Rectal smooth muscle tissue (tissue), 1 donor: ENCODE results near the gene NTNG1.

ENCODE experiments used
- H3K27ac ChIP-seq: one replicate; pipeline ENCODE4 v1.7.0; 2013; ENCODE audit warnings: low read depth, low read length, inconsistent platforms
- H3K27me3 ChIP-seq: one replicate; pipeline ENCODE4 v1.7.0; 2013; ENCODE audit warnings: low read length; ENCODE audit not compliant: control insufficient read depth, insufficient read depth
- H3K36me3 ChIP-seq: one replicate; pipeline ENCODE4 v1.7.0; 2013; ENCODE audit warnings: low read length; ENCODE audit not compliant: control insufficient read depth, insufficient read depth
- H3K4me1 ChIP-seq: one replicate; pipeline ENCODE4 v1.7.0; 2013; ENCODE audit warnings: low read length; ENCODE audit not compliant: control insufficient read depth, insufficient read depth
- H3K4me3 ChIP-seq: one replicate; pipeline ENCODE4 v1.7.0; 2013; ENCODE audit warnings: low read length
- H3K9ac ChIP-seq: one replicate; pipeline ENCODE4 v1.7.0; 2013; ENCODE audit warnings: low read length

NTNG1 gene

DNA sequence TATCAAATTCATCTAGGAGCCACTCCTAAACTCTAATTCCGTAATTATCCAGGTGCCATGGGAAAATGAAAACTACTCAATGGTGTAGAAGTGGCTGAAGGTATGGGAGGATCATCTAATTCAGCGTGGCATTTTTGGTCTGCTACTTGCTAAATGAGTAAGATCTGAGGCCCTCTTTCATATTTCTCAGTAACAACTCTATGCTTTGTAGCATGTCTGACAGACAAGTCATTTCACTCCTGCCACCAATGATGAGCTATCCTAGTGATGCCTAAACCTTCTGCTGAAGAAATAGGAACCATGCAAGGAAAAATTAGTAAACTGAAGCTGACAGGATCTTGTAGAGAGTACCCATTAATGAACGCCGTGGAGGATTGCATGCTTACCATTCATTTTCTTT lies 145.3 kb downstream of the NTNG1 start:
- no peak overlapping the region for H3K27ac ChIP-seq
- H3K36me3 ChIP-seq: no peaks in the 10 kb centered on the region
- H3K4me1 ChIP-seq: no peaks in the 10 kb centered on the region
- H3K27me3 ChIP-seq: no peaks in the 10 kb centered on the region
- H3K9ac ChIP-seq: no peak overlapping the region
- no peak overlapping the region for H3K4me3 ChIP-seq

DNA sequence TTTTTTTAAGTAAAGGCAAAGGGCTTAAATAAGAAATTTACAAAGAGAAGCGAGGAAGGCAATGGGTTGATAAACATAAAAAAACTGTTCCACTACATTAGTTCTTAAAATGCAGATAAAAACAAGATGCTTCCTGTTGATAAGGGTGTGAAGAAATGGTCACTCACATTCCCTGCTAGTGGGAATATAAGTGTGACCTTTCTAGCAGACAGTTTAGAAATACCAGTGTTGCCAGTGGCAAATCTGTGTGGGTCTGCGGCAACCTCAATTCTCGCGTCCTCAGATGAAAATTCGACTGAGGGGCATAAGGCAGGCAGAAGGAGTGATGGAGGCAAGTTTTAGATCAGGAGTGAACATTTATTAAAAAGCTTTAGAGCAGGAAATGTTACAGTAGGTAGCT lies 151.1 kb downstream of the NTNG1 start:
- no peak overlapping the region for H3K4me3 ChIP-seq
- no peaks in the 10 kb centered on the region for H3K27me3 ChIP-seq
- no peaks in the 10 kb centered on the region for H3K4me1 ChIP-seq
- H3K36me3 ChIP-seq: no peaks in the 10 kb centered on the region
- no peak overlapping the region for H3K27ac ChIP-seq
- H3K9ac ChIP-seq: no peak overlapping the region

DNA sequence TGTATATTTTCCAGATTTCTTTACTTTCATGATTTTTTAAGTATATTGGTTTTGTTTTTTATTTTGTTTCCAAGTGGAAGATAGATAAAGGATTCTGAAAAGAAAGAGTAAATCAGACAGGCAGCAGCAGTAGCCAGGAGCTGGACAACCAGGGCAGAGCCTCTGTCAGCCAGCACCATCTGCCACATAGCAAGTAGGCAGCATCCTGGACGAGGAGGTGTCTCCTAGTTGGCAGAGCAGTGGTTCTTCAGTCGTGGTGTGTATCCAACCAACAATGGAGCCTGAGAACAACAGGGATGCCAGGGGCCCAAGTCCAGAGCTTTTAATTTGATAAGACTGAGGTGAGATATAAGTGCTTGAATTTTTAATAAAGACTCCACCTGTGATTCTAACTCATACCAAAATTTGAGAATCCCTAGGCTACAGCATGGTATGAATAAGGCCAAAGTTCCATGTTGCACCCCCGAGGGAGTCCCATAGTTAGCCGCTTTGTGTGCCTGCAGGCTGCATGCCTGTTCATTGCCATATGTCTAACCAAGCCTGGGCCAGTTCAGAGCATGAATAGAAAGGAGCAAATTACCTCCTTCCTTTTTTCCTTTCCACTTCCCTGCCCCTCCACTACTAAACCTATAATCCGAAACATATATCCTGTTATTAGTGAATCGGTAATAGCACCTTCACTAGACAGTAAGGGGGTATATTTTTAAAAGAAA lies 153.2 kb downstream of the NTNG1 start:
- Histone ChIP-seq H3K36me3 (no peaks in the 10 kb centered on the region), H3K9ac (no peak overlapping the region), H3K27ac (no peak overlapping the region)

DNA sequence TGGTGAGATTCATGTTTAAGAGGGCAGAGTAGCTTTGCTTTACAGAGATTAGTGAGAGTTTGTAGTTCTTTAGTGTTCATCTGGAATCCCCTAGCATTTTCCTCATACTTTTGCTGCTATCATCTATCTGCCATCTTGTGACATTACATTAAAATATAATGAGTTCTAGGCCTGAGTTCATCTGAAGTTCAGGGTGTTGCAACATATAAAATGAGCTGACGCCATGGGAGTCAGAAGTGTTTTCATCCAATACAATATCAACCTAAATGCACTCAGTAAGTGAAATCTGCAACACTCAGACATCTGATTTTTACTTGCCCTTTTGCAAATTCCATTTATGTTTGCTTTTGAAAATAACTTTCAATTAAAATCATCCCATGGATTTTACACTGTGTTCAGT lies 153.8 kb downstream of the NTNG1 start:
- no peaks in the 10 kb centered on the region for H3K4me1 ChIP-seq

More for the DNA sequence above, 153.2 kb downstream of the NTNG1 start:
- H3K4me3 ChIP-seq: no peak overlapping the region
- no peaks in the 10 kb centered on the region for H3K27me3 ChIP-seq
- H3K4me1 ChIP-seq: no peaks in the 10 kb centered on the region

DNA sequence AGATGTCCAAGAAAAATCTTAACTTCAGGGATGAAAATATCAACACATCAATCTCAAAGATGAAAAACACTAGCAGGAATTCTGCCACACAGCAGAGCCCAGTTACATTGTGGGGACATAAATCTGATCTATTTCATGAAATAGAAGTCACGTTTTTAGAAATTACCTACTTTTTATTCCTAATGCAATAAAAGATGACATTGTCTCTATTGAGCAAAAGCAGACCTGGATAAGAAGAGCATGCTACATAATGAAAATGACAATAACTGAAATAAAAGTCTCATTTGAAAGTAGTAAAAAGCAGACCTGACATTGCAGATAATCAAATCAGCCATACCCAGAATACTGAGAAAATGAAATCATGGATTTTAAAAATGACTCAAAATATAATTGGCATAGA lies 156.8 kb downstream of the NTNG1 start:
- no peaks in the 10 kb centered on the region for H3K27me3 ChIP-seq
- no peaks in the 10 kb centered on the region for H3K4me1 ChIP-seq
- no peak overlapping the region for H3K27ac ChIP-seq
- no peak overlapping the region for H3K9ac ChIP-seq
- no peak overlapping the region for H3K4me3 ChIP-seq
- no peaks in the 10 kb centered on the region for H3K36me3 ChIP-seq

More for the DNA sequence above, 153.8 kb downstream of the NTNG1 start:
- Histone ChIP-seq H3K27ac (no peak overlapping the region), H3K9ac (no peak overlapping the region), H3K27me3 (no peaks in the 10 kb centered on the region), H3K36me3 (no peaks in the 10 kb centered on the region), H3K4me3 (no peak overlapping the region)

DNA sequence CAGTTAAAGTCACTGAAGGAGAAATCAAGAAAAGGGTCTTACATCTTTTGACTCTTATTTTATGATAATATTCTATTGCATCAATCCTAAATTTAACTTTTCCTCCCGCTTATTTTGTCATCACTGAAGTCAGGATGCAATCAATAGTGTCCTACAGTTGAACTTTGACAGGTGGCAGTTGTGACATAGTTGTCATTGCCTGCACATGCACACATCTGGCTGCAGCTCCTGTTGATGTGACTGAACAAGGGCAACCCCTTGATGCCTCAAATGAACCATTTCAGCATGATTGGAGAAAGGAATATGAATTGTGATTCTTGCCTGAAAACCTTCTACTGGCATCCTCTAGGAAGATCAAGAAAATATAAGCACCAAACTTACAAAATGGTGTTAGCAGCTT lies 157.7 kb downstream of the NTNG1 start:
- Histone ChIP-seq H3K4me3 (no peak overlapping the region), H3K36me3 (no peaks in the 10 kb centered on the region), H3K9ac (no peak overlapping the region), H3K27ac (no peak overlapping the region), H3K4me1 (no peaks in the 10 kb centered on the region), H3K27me3 (no peaks in the 10 kb centered on the region)

DNA sequence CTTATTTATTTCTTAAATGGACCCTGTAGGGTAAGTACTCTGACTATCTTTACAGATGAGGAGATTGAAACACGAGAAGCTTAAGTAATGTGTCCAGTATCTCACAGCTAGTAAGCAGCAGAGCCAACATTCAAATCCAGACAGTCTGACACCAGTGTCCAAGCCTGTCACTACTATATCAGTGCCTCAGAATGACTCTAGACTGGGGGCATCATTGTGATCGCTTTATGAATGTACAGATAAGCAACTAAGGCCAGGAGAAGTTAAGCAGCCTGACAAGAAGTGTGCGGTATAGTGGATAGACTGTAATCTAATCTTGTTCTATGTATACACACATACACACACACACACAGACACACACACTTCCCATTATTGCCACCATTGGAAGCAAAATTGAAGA lies 158.7 kb downstream of the NTNG1 start:
- Histone ChIP-seq H3K27me3 (no peaks in the 10 kb centered on the region), H3K4me1 (no peaks in the 10 kb centered on the region), H3K4me3 (no peak overlapping the region), H3K36me3 (no peaks in the 10 kb centered on the region), H3K9ac (no peak overlapping the region), H3K27ac (no peak overlapping the region)

DNA sequence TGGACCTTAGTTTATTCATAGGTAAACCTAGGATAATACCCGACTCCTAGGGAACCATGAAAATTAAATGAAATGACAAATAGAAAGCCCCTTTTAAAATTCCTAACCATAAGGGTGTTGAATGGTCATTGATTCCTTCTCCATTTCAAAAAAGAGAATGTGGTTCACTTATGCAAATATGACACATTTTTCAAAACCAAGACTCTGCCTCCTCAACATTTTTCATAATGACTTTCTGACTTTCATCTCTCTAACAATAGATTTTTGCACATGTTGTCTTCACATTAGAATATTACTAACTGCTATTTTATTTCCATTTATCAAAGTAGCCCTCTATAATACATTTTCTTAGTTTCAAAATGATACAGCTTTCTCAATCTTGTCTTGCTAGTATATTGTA lies 169.1 kb downstream of the NTNG1 start:
- Histone ChIP-seq H3K27ac (no peak overlapping the region), H3K9ac (no peak overlapping the region), H3K27me3 (no peaks in the 10 kb centered on the region), H3K4me3 (no peak overlapping the region), H3K4me1 (no peaks in the 10 kb centered on the region), H3K36me3 (no peaks in the 10 kb centered on the region)

DNA sequence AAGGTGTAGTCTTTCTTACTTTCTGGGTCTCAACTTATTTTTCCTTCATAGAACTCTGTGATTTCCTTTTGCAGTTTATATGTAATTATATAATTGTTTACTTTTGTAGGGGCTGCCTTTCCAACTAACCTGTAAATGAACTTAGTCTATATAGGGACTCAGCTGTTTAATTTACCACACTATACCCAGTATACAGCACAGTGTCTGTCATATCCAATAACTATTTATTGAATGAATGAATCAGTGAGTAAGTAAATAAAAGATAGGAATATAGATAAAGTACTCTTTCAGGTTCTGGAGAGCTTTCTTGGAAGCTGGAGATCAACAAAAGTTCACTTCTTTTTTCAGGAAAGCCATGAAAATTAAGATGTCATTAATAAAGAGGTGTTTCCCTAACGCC lies 174.8 kb downstream of the NTNG1 start:
- H3K27me3 ChIP-seq: no peaks in the 10 kb centered on the region
- H3K9ac ChIP-seq: no peak overlapping the region
- H3K36me3 ChIP-seq: no peaks in the 10 kb centered on the region
- H3K27ac ChIP-seq: no peak overlapping the region
- H3K4me3 ChIP-seq: no peak overlapping the region
- H3K4me1 ChIP-seq: no peaks in the 10 kb centered on the region

DNA sequence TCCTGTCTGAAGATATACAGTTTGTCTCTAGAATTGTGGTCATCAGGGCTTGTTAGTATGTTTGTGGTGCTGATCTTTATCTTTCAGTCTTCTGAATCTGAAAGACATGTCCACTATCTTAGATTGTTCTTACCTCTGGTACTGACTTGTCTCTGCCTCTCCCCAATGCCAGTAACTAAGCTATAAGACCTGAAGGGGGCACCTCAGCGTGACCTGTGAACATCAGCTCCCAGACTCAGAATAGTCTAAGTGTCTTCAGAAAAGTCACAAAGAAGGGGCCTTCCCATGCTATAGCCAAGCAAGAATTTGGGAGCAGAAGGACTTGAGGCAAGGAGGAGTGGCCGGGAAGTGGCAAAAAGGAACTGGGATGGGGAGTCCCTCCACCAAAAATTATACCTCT lies 178.1 kb downstream of the NTNG1 start:
- Histone ChIP-seq H3K4me3 (no peak overlapping the region), H3K36me3 (no peaks in the 10 kb centered on the region), H3K4me1 (peaks cover 3% of the 10 kb centered on the region), H3K9ac (no peak overlapping the region), H3K27ac (no peak overlapping the region), H3K27me3 (no peaks in the 10 kb centered on the region)

DNA sequence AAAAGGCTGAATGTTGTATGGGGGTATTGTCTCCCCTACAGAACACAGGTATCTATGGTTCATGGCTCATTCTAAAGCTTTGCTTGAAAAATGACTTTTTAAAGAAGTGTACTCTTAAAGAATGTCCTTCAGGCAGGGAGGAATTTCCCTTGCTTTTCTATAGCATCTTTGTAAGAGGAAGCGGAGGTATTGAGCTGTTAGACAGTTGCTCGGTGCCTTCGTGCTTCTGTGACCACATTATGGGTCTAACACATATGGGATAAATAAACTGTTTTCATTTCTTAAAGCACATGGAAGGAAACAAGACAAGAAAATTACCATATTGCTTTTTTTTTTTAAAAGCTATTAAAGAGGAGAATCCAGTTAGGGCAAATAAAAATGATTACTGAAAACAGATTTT lies 182.9 kb downstream of the NTNG1 start:
- no peaks in the 10 kb centered on the region for H3K27me3 ChIP-seq
- no peak overlapping the region for H3K27ac ChIP-seq
- H3K9ac ChIP-seq: no peak overlapping the region

DNA sequence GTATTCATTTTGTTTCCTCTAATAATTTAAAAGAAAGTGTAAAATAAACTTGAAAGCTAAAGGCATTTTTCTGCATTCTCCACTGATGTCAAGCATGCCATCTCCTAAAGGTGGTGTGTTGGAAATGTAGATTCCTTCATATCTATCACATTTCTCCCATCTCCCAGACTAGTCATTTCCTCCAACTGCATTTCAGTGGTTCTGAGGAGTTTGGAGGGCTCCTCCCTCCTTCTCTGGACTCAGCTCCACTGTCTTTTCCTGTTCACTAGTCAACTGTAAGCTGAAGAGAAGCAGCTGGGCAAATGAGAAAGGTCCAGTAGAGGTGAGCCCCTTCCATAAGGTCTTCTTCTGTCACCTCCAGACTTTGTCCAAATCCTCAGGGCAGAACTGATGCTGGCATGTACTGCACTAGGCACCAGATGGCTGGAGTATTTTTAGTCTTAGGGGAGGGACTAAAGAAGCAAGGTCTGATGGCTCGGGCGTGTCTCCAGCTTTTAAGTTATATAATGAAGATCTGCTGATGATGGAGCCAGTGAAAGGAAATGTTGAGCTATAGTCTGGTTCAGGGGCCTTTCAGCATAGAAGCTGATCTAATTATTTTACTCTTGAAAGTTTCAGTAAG lies 186.1 kb downstream of the NTNG1 start:
- no peak overlapping the region for H3K4me3 ChIP-seq
- no peak overlapping the region for H3K27ac ChIP-seq
- peaks cover 3% of the 10 kb centered on the region for H3K4me1 ChIP-seq
- no peaks in the 10 kb centered on the region for H3K27me3 ChIP-seq
- no peaks in the 10 kb centered on the region for H3K36me3 ChIP-seq
- H3K9ac ChIP-seq: no peak overlapping the region

More for the DNA sequence above, 182.9 kb downstream of the NTNG1 start:
- no peaks in the 10 kb centered on the region for H3K36me3 ChIP-seq
- peaks cover 3% of the 10 kb centered on the region for H3K4me1 ChIP-seq
- no peak overlapping the region for H3K4me3 ChIP-seq

DNA sequence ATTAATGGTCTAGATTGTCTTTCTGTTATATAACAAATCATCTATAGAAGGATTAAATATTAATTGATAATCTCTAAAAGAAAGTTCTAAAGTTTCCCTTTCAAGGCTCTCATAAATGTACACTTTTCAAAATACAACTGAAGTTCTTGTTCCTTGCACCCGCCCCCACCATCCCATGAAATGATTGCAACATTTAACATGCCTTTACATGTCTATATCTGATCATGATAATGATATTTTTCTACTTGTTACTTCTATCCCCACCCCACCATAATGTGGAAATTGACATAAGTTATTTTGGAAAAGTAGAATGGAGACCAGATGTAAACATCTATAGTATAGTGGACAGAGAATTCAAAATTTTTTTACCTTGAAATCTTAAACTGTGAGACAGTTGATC lies 186.6 kb downstream of the NTNG1 start:
- peaks cover 3% of the 10 kb centered on the region for H3K4me1 ChIP-seq
- no peaks in the 10 kb centered on the region for H3K27me3 ChIP-seq
- H3K9ac ChIP-seq: no peak overlapping the region
- no peak overlapping the region for H3K27ac ChIP-seq
- H3K4me3 ChIP-seq: no peak overlapping the region
- H3K36me3 ChIP-seq: no peaks in the 10 kb centered on the region
